ENCODE data around the gene GDF2.

Gene GDF2

GRCh38 chr10:47314416-47314970 is 7.8 kb upstream of the GDF2 start:
- FAIRE-seq = no peak

- no peak for FAIRE-seq
These were observed 6.8 kb upstream of the GDF2 start for GRCh38 chr10:47315421-47315820.

GRCh38 chr10:47316131-47316530 is 6.1 kb upstream of the GDF2 start:
- FAIRE-seq = no peak

DNA sequence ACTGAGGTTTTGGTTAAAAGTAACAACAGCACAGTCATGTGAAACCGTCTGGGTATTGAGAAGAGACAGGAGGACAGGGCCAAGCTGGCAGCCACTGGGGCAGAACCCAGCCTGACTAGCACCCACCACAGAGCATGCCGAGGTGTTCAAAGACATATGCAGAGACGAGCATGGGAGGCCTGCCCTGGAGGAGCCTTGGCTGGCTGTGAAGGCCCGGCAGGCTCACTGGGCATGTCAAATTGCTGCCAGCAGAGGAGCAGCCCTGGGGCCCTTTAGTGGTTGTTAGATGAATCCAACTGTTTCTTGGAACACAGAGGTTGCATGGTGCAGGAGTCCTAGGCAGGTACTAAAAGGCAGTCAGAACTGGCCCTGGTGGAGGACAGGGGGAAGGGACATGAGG is 5.0 kb upstream of the GDF2 start:
- FAIRE-seq = no peak

- FAIRE-seq = no peak
These were observed 3.5 kb upstream of the GDF2 start for GRCh38 chr10:47318706-47319105.

DNA sequence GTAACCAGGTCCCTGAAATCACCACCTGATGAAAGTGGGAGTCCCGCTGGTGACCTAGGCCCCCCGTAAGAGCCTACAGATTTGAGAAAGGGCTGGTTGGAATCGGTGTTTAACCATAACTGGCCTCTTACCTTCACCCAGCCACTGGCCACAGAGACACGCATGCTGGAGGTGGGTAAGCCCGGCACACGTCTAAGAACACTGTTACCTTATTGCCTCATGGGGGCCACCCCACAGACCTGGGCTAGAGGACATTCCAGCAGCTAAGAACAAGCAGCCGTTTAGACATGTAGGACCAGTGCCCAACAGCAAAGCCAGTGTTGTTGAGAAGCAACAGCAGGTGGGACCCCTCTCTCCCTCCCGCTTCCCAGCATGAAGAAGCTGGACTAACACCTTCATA is 2.5 kb upstream of the GDF2 start:
- no peak for FAIRE-seq

DNA sequence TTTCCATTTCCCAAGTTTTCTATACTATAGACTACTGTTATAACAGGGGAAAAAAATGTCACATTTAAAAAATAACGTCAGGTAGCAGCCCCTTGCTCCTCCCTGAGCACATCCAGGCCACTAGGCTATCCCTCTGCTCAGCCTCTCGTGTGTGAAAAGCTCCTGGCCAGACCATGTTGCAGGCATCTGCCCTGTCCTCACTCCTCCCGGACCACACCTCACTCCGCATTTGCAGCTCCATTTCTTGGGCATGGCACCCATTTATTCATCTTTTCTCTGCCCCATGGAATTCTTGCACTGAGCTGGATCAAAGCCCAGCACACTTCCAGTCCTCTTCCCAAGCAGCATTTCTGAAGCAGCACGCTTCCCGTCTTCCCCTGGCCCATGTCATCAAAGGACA is 1.4 kb upstream of the GDF2 start:
- no peak for FAIRE-seq

GRCh38 chr10:47321521-47322195 is 596 bp upstream of the GDF2 start:
- no peak for FAIRE-seq

- FAIRE-seq = no peak
These were observed 833 bp downstream of the GDF2 start for GRCh38 chr10:47323087-47323486.

DNA sequence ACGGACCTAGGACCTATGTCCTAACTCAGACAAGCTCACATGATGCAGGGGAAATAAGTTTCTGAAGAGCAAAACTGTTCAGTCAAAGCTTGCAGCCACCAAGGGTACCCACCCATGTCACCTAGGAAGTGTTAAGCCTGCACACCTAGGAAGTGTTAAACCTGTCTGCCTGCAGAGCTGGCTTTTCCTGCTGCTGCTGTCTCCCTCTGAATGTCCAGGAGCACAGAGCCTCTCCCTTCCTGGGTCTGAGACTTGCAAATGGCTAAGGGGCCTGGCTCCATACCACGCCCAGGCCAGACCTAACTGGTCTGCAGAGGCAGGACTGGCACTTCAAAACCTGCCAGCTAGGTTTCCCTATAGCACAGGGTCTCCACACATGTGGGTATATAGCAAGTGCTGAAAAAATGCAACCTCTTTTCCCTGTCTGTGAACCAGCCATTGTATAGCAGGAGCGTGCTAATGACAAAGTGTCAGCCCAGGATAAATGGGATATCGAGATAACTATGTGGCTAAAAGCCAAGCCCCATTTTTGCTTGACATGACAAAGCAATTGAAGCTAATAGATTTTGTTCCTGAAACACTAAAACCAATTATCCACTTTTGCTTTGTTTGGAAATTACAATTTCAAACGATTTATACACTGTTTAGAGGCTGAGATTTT is 1.5 kb downstream of the GDF2 start:
- FAIRE-seq = no peak

DNA sequence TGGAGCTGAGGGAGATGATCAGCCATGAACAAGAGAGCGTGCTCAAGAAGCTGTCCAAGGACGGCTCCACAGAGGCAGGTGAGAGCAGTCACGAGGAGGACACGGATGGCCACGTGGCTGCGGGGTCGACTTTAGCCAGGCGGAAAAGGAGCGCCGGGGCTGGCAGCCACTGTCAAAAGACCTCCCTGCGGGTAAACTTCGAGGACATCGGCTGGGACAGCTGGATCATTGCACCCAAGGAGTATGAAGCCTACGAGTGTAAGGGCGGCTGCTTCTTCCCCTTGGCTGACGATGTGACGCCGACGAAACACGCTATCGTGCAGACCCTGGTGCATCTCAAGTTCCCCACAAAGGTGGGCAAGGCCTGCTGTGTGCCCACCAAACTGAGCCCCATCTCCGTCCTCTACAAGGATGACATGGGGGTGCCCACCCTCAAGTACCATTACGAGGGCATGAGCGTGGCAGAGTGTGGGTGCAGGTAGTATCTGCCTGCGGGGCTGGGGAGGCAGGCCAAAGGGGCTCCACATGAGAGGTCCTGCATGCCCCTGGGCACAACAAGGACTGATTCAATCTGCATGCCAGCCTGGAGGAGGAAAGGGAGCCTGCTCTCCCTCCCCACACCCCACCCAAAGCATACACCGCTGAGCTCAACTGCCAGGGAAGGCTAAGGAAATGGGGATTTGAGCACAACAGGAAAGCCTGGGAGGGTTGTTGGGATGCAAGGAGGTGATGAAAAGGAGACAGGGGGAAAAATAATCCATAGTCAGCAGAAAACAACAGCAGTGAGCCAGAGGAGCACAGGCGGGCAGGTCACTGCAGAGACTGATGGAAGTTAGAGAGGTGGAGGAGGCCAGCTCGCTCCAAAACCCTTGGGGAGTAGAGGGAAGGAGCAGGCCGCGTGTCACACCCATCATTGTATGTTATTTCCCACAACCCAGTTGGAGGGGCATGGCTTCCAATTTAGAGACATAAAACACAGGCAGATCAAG is 3.3 kb downstream of the GDF2 start:
- no peak for FAIRE-seq

GRCh38 chr10:47326306-47326926 is 4.2 kb downstream of the GDF2 start:
- FAIRE-seq = no peak

DNA sequence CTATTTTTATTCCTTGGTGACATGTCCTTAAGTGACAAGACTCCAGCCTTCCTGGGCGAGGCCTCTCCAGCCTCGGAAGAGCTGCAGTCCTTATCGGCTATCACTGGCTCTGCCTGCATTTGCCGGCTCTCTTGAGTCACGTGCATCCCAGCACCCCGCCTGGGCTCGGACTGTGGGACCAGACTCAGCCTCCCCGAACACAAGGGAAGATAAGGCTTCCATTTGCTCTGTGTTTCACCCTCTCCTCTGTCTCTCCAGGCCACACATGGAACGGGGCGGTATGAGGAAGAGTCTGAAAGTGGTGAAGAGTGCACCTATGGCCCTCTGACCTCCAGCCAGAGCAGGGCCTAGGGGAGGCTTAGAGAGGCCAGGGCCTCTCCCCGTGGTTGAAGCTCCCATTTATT is 4.7 kb downstream of the GDF2 start:
- no peak for FAIRE-seq

GRCh38 chr10:47329855-47330254 is 7.6 kb downstream of the GDF2 start:
- no peak for FAIRE-seq

GRCh38 chr10:47330366-47330765 is 8.1 kb downstream of the GDF2 start:
- FAIRE-seq = no peak

DNA sequence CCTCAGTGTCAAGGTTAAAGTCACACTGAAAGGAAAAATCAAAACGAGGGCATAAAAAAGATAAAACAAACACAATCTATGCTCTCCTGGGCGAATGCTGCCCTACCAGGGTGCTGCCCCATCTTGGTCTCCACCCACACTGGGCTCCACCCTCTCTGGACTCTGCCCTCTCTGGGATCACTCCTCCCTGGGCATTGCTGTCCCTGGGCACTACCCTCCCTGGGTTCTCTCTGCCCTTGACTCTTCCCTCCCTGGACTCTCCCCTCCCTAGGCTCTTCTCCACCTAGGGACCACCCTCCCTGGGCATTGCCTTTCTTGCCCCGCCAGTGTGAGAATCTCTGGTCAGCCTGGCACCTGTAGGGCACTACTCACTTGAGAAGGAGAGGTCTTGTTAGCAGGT is 8.6 kb downstream of the GDF2 start:
- FAIRE-seq = no peak

GRCh38 chr10:47331491-47331890 is 9.2 kb downstream of the GDF2 start:
- no peak for FAIRE-seq

- no peak for FAIRE-seq
These were observed 9.7 kb downstream of the GDF2 start for GRCh38 chr10:47331954-47332353.

DNA sequence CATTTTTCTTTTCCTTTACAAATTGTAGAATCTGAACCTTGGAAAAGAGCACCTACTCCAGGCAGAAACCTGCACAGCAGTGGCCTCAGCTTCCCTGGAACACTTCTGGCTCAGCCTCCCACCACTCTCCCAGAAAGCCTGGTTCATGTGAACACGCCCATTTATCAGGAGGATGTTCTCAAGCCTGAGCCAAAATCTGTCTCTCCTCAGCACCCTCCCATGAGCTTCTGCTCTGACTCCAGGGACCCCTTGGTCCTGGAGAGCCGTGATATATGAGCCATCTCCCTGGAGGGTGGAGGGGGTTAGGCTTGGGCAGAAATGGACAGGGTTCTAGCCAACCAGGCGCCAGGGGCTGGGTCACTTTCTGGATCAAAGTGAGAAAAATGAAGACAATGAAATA is 10.1 kb downstream of the GDF2 start:
- no peak for FAIRE-seq

GRCh38 chr10:47332946-47333345 is 10.7 kb downstream of the GDF2 start:
- no peak for FAIRE-seq

DNA sequence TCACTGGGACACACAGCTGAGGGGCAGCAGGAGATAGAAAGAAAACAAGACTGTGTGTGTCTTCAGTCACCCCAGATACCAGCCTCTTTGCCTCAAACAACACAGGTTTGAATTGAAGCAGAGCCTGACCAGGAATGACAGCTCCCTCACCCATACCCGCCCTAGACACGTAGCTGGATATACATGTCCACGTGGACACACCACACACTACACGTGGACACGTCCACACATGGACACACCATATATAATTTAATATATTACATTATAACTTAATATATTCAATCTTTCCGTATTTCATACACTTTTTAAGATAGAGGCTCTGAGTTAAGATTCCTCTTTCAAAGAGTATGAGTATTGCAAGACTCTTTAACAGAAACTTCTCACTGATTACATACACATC is 11.3 kb downstream of the GDF2 start:
- no peak for FAIRE-seq

- no peak for FAIRE-seq
These were observed 12.4 kb downstream of the GDF2 start for GRCh38 chr10:47334466-47335295.

Measured in G401.6 (cell line).